Measurements from ENCODE around the gene PARP9.

PARP9 gene

DNA sequence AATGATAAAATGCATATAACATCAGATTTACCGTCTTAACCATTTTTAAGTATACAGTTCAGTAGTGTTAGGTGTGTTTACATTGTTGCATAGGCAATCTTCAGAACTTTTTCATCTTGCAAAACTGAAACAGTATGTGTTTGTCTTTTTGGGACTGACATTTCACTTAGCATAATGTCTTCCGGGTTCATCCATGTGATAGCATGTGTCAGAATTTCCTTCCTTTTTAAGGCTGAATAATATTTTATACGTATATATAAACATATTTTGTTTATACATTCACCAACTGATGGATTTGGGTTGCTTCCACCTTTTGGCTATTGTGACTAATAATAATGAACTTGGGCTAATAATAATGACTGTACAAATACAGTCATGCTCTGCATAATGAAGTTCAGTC, 16.4 kb upstream of the PARP9 start:
- Histone ChIP-seq H3K23ac (ENCODE audit: low read length) (no peak overlapping the region), H3K27ac (ENCODE audit: low read depth, low read length) (no peak overlapping the region), H3K36me3 (ENCODE audit: control insufficient read depth, insufficient read depth, low read length) (no peaks in the 10 kb centered on the region), H3K18ac (ENCODE audit: low read length) (no peak overlapping the region), H3K27me3 (ENCODE audit: insufficient read depth, low read length, poor library complexity) (no peaks in the 10 kb centered on the region), H3K79me1 (ENCODE audit: low read length) (no peaks in the 10 kb centered on the region), H3K79me2 (ENCODE audit: control insufficient read depth, insufficient read depth, low read length) (no peaks in the 10 kb centered on the region), H2BK120ac (ENCODE audit: low read depth, low read length) (no peak overlapping the region), H4K5ac (ENCODE audit: low read length) (no peak overlapping the region), H3K4ac (ENCODE audit: low read depth, low read length) (no peak overlapping the region), H3K4me3 (ENCODE audit: low read length) (no peak overlapping the region), H4K8ac (ENCODE audit: low read depth, low read length) (no peak overlapping the region), H3K4me2 (ENCODE audit: low read length) (no peak overlapping the region), H3K9ac (ENCODE audit: low read length) (no peak overlapping the region), H3K56ac (ENCODE audit: low read length) (no peak overlapping the region), H3K4me1 (ENCODE audit: control insufficient read depth, low read depth, low read length) (no peaks in the 10 kb centered on the region), H2BK5ac (ENCODE audit: low read length) (no peak overlapping the region), H2BK15ac (replicated peaks; ENCODE audit: low read depth) (no peak overlapping the region), H2AK5ac (ENCODE audit: low read length) (no peak overlapping the region)
- no peak for DNase-seq
- no CpG with 5 or more reads among the region's 3 CpGs for WGBS (ENCODE audit: extremely low coverage, insufficient coverage, low lambda C conversion rate)

GRCh38 chr3:122578069-122578740, 14.1 kb upstream of the PARP9 start:
- no CpG with 5 or more reads among the region's 5 CpGs for WGBS (ENCODE audit: extremely low coverage, insufficient coverage, low lambda C conversion rate)

DNA sequence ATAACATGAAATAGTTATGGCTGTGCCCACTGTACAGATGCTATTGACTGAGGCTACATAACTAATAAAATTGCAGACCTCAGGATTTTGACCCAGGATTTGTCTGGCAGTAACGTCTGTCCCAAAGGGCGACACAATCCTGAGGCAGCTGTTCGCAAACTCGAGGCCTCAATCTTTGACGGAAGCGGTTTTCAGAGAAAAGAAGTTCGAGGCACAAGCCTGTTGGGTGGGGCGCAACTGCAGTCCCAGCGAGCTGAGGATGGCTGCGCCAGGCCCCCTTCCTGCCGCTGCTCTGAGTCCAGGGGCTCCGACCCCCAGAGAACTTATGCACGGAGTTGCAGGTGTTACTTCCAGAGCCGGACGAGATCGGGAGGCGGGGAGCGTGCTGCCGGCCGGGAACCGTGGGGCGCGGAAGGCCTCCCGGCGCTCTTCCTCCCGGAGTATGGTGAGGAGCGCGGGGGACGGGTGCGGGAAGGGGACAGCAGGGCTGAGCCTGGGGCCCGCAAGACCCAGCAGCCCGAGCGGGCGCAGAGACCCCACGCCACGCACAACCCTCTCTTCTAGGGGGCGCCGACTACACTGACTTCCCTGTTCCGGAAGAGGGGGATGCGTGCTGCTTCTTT, 13.4 kb upstream of the PARP9 start, which contains the start of gene PARP15:
Gene PARP15 (plus strand): TSS at position 242 of the 623 bp plus-strand sequence. CDS start 18 bp downstream, at position 260.
- Histone ChIP-seq H3K9ac (ENCODE audit: low read length) (peak within 1 kb of the TSS; percentile 11), H3K4me2 (ENCODE audit: low read length) (peak within 1 kb of the TSS; percentile 27), H3K79me1 (ENCODE audit: low read length) (no peaks in the 10 kb centered on the region), H3K36me3 (ENCODE audit: control insufficient read depth, insufficient read depth, low read length) (no peaks in the 10 kb centered on the region), H3K4ac (ENCODE audit: low read depth, low read length) (no peak within 1 kb of the TSS), H2BK5ac (ENCODE audit: low read length) (no peak within 1 kb of the TSS), H3K4me1 (ENCODE audit: control insufficient read depth, low read depth, low read length) (no peaks in the 10 kb centered on the region), H3K27ac (ENCODE audit: low read depth, low read length) (no peak within 1 kb of the TSS), H4K5ac (ENCODE audit: low read length) (no peak within 1 kb of the TSS), H2BK15ac (replicated peaks; ENCODE audit: low read depth) (no peak within 1 kb of the TSS), H3K4me3 (ENCODE audit: low read length) (peak within 1 kb of the TSS; percentile 1), H2AK5ac (ENCODE audit: low read length) (no peak within 1 kb of the TSS), H4K8ac (ENCODE audit: low read depth, low read length) (peak within 1 kb of the TSS; percentile 89), H2BK120ac (ENCODE audit: low read depth, low read length) (no peak within 1 kb of the TSS), H3K27me3 (ENCODE audit: insufficient read depth, low read length, poor library complexity) (no peaks in the 10 kb centered on the region), H3K56ac (ENCODE audit: low read length) (peak within 1 kb of the TSS; percentile 42), H3K18ac (ENCODE audit: low read length) (no peak within 1 kb of the TSS), H3K79me2 (ENCODE audit: control insufficient read depth, insufficient read depth, low read length) (no peaks in the 10 kb centered on the region), H3K23ac (ENCODE audit: low read length) (no peak within 1 kb of the TSS)
- WGBS (ENCODE audit: extremely low coverage, insufficient coverage, low lambda C conversion rate), result no CpG with 5 or more reads among the region's 40 CpGs
- DNase-seq, result peak; percentile 30

More at GRCh38 chr3:122578069-122578740, 14.1 kb upstream of the PARP9 start:
- no peak overlapping the region for H3K4me3 ChIP-seq (ENCODE audit: low read length)
- no peak overlapping the region for H2BK15ac ChIP-seq (replicated peaks; ENCODE audit: low read depth)
- H3K23ac ChIP-seq (ENCODE audit: low read length), result no peak overlapping the region
- no peak overlapping the region for H2AK5ac ChIP-seq (ENCODE audit: low read length)
- H3K4me1 ChIP-seq (ENCODE audit: control insufficient read depth, low read depth, low read length), result no peaks in the 10 kb centered on the region
- no peak overlapping the region for H4K5ac ChIP-seq (ENCODE audit: low read length)
- no peaks in the 10 kb centered on the region for H3K27me3 ChIP-seq (ENCODE audit: insufficient read depth, low read length, poor library complexity)
- H4K8ac ChIP-seq (ENCODE audit: low read depth, low read length), result no peak overlapping the region
- DNase-seq, result no peak
- H3K18ac ChIP-seq (ENCODE audit: low read length), result no peak overlapping the region
- H3K9ac ChIP-seq (ENCODE audit: low read length), result no peak overlapping the region
- H3K36me3 ChIP-seq (ENCODE audit: control insufficient read depth, insufficient read depth, low read length), result no peaks in the 10 kb centered on the region
- H3K27ac ChIP-seq (ENCODE audit: low read depth, low read length), result no peak overlapping the region
- no peak overlapping the region for H3K56ac ChIP-seq (ENCODE audit: low read length)
- H3K79me2 ChIP-seq (ENCODE audit: control insufficient read depth, insufficient read depth, low read length), result no peaks in the 10 kb centered on the region
- H2BK120ac ChIP-seq (ENCODE audit: low read depth, low read length), result no peak overlapping the region
- H3K4me2 ChIP-seq (ENCODE audit: low read length), result no peak overlapping the region
- no peak overlapping the region for H2BK5ac ChIP-seq (ENCODE audit: low read length)
- no peaks in the 10 kb centered on the region for H3K79me1 ChIP-seq (ENCODE audit: low read length)
- no peak overlapping the region for H3K4ac ChIP-seq (ENCODE audit: low read depth, low read length)

DNA sequence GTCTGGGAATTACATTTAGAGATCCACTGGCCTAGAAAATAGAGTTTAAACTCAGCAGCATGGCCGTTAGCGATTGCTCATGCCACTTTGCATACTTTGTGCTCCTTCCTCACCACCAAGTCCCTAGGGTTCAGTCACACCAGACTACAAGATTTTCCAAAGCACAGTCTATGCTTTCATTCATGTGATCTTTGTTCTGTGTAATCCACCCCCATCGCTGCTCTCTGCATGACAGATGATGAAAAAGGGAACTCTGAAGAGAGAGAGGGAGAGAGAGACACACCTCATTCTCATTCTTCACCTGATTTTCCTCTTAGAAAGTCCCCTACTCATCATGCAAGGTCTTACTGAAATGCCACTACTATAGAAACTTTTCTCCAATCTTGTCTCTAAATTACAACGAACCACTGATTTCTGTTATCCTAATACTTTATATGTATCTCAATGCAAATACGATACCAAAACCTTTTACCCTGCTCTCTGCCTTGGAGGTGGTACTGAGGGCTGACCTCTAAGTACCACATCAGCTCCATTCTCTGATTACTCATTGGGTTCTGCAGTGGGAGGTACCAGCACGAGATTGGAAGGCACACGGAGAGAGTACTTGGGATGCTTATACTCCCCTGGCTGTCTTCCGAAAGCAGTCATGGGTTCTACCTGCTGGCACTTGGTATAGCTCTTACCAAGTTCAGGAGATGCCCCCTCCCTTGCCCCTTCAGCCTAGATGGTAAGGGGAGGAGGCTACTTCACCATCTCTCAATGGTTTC, 12.3 kb upstream of the PARP9 start:
- H3K4me2 ChIP-seq (ENCODE audit: low read length), result no peak overlapping the region
- H3K36me3 ChIP-seq (ENCODE audit: control insufficient read depth, insufficient read depth, low read length), result no peaks in the 10 kb centered on the region
- H3K79me2 ChIP-seq (ENCODE audit: control insufficient read depth, insufficient read depth, low read length), result no peaks in the 10 kb centered on the region
- no peak overlapping the region for H2AK5ac ChIP-seq (ENCODE audit: low read length)
- H2BK5ac ChIP-seq (ENCODE audit: low read length), result no peak overlapping the region
- no peak overlapping the region for H4K8ac ChIP-seq (ENCODE audit: low read depth, low read length)
- H3K27ac ChIP-seq (ENCODE audit: low read depth, low read length), result no peak overlapping the region
- no peak overlapping the region for H2BK15ac ChIP-seq (replicated peaks; ENCODE audit: low read depth)
- no peak overlapping the region for H3K18ac ChIP-seq (ENCODE audit: low read length)
- no peaks in the 10 kb centered on the region for H3K27me3 ChIP-seq (ENCODE audit: insufficient read depth, low read length, poor library complexity)
- no peak overlapping the region for H4K5ac ChIP-seq (ENCODE audit: low read length)
- no peak overlapping the region for H3K4ac ChIP-seq (ENCODE audit: low read depth, low read length)
- H3K4me1 ChIP-seq (ENCODE audit: control insufficient read depth, low read depth, low read length), result no peaks in the 10 kb centered on the region
- 100% methylated on average over 1 of the region's 8 CpGs for WGBS (ENCODE audit: extremely low coverage, insufficient coverage, low lambda C conversion rate)
- H3K9ac ChIP-seq (ENCODE audit: low read length), result no peak overlapping the region
- H3K4me3 ChIP-seq (ENCODE audit: low read length), result no peak overlapping the region
- DNase-seq, result no peak
- no peak overlapping the region for H3K23ac ChIP-seq (ENCODE audit: low read length)
- no peak overlapping the region for H3K56ac ChIP-seq (ENCODE audit: low read length)
- H2BK120ac ChIP-seq (ENCODE audit: low read depth, low read length), result no peak overlapping the region
- H3K79me1 ChIP-seq (ENCODE audit: low read length), result no peaks in the 10 kb centered on the region

- Histone ChIP-seq H3K36me3 (ENCODE audit: control insufficient read depth, insufficient read depth, low read length) (no peaks in the 10 kb centered on the region), H3K23ac (ENCODE audit: low read length) (no peak overlapping the region), H3K4me3 (ENCODE audit: low read length) (no peak overlapping the region), H3K18ac (ENCODE audit: low read length) (no peak overlapping the region), H4K8ac (ENCODE audit: low read depth, low read length) (no peak overlapping the region), H2AK5ac (ENCODE audit: low read length) (no peak overlapping the region), H3K27ac (ENCODE audit: low read depth, low read length) (no peak overlapping the region), H2BK120ac (ENCODE audit: low read depth, low read length) (no peak overlapping the region), H2BK15ac (replicated peaks; ENCODE audit: low read depth) (no peak overlapping the region), H3K4me1 (ENCODE audit: control insufficient read depth, low read depth, low read length) (no peaks in the 10 kb centered on the region), H4K5ac (ENCODE audit: low read length) (no peak overlapping the region), H3K4me2 (ENCODE audit: low read length) (no peak overlapping the region), H3K27me3 (ENCODE audit: insufficient read depth, low read length, poor library complexity) (no peaks in the 10 kb centered on the region), H3K4ac (ENCODE audit: low read depth, low read length) (no peak overlapping the region), H3K79me2 (ENCODE audit: control insufficient read depth, insufficient read depth, low read length) (no peaks in the 10 kb centered on the region), H3K79me1 (ENCODE audit: low read length) (no peaks in the 10 kb centered on the region), H3K56ac (ENCODE audit: low read length) (no peak overlapping the region), H2BK5ac (ENCODE audit: low read length) (no peak overlapping the region), H3K9ac (ENCODE audit: low read length) (no peak overlapping the region)
- DNase-seq, result peak; percentile 71
- no CpG with 5 or more reads among the region's 3 CpGs for WGBS (ENCODE audit: extremely low coverage, insufficient coverage, low lambda C conversion rate)
These were observed 8.9 kb upstream of the PARP9 start for GRCh38 chr3:122572940-122573412.

Data from mesendoderm (in vitro differentiated cells).